HG03108 (cell line): ENCODE data around the gene GNAS.
"Not testable (repeated sequence)": the region's sequence is repeated elsewhere in the genome, so short reads cannot be mapped to it uniquely, and the experiment has no call there.

Source experiments
- ATAC-seq: cut with Tn5 transposase; IDR thresholded peaks from one replicate; pipeline ENCODE4 v1.9.1; 2021; ENCODE audit warnings: moderate library complexity; ENCODE audit not compliant: unreplicated experiment

Gene GNAS

DNA sequence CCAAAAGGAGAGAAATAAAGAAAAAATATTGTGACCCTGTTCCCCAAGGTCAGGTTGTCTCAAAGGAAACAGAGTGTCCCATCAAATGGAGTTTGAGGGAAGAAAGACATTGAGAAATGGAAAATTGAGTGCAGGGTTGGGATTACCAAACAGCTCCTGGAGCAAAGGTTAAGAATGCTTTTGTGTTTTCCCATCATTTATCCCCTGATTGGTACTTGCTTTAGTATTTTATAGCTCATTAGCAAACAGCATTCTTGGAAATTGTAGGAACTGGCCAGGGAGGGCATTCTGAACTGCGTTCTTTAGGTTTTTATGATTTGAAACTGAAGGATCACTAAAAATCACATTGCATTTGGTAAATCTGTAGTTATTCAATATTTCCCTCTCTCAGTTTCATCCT, 69.5 kb downstream of the GNAS start:
- no peak for ATAC-seq

DNA sequence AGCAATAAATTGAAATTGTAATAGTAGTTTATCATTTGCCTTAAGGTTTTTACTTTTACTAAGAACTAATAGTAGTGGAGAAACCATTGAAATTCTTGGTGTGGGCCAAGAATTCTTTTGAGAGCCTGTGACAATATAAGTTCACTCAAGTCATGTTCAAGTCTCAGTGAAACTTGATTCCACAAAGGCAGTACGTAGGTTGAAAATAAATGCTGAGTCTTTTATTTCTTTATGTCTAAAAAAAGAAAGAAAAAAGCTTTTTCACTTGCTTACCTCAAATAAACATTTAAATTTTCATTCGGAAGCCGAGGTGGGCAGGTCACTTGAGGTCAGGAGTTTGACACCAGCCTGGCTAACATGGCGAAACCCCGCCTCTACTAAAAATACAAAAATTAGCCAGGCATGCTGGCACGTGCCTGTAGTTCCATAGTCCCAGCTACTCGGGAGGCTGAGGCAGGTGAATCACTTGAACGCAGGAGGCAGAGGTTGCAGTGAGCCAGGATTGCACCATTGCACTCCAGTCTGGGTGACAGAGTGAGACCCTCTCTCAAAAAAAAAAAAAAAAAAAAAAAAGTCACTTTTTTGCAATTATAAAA, 70.7 kb downstream of the GNAS start:
- ATAC-seq: no peak

DNA sequence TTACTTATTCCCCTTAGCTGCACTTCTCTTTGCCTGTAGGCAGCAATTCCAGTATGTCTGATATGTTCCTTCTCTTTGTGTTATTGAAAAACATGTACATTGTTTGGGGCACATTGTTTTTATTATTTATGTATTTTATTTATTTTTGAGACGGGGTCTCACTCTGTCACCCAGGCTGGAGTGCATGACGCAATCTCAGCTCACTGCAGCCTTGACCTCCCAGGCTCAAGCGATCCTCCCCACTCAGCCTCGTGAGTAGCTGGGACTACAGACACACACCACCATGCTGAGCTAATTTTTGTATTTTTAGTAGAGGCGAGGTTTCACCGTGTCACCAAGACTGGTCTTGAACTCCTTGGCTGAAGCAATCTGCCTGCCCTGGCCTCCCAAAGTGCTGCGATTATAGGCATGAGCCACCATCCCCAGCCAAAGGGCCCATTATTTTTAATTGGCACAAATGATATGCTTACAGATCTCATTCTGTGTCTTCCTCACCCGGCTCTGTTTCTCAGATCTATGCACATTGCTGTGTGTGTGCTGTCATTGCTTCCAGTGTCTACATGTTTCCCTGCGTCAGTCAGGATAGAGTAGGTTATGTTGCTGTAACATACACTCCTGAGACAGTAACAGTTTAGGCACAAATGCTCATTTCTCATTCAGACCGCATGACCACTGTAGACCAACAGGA, 74.4 kb downstream of the GNAS start:
- no peak for ATAC-seq

DNA sequence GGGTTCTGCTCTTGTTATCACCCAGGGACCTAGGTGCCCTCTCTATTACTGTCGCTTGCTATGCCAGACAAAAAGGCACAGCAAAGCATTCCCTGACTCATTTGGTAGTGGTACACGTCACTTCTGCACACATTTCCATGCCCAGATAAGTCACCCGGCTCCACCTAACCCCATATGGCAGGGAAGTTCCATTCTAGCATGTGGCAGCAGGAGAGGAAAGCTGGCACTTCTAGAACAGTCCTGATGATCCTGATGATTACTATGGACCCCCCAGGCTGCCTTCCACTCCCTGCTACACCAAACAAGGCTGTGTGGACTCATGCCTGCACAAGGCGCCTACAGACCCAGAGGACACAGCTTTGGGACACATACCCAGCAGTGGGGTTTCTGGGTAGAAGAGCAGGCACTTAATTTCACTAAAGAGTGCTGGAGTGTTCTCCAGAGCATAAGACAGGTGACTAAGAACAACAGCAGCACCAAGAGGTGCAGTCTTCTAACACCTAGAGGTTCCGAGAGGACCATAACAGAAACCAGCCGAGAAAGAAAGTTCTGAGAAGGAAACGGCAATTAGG, 75.1 kb downstream of the GNAS start:
- ATAC-seq: no peak

DNA sequence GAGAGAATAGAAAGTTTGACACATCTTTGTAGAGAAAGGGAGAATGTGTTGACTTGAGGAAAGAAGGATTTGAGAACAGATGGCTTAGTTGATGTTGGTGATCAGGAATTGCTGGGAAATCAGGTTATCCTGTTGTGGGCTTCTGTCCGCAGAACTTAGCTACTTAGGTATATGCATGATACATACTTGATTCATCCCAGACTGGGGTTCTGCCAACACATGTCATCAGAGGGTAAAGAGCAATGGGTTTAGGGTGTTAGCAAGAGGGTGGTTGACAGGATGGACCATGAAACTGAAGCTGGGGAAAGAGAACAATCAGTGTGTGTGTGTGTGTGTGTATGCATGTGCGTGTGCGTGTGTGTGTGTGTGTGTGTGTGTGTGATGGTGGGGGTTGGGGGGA, 78.0 kb downstream of the GNAS start:
- no peak for ATAC-seq

DNA sequence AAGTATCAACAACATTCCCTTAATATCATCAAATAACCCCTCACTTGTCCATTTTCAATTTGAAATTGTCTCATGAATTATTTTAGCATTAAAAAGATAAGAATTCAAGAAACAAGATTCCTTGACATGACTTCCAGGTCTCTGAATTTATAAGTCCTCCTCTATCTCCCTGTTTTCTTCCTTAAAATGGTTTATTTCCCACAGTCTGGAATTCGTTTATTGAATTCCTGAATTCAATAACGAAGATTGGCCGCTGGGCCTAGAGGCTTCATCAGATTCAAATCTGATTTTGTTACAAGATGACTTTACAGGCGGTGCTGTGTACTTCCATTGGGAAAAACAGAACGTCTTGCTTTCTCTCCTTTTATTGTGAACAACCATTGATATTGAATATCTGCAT, 79.7 kb downstream of the GNAS start:
- ATAC-seq: no peak

DNA sequence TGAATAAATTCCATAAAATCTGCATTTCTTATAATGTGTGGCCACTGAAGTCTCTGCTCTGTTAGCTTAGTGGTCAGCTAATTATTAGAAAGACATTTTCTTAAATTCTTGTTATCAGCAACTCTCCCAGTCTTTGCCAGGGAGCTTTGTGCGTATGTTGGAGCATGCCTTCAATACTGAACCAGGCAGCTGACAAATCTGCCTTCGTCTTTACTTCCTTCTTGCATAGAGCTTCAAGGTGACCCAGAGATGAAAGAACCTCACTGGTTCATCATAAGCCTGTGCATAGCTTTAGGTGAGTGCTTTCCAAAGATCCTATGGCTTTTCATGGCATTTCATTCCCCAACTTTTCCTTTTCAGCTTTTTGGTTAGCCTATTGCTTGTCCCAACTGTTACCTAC, 85.6 kb downstream of the GNAS start:
- no peak for ATAC-seq

DNA sequence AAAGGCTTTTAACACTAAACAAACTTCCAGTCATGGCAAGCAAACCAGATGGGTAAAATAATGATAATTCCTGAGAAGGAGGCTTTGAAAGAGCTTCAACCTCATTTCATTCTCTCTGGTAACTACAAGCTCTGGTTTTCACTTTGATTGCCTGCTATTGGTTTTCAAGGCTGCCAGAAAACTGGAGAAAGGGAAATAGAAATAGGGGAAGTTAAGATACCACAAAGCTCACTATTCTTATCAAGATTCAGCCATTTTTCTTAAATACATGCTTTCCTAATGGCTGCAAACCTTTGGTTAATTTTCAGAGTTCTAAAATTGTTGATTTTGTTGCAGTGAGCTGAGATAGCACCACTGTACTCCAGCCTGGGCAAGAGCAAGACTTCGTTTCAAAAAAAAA, 86.0 kb downstream of the GNAS start:
- ATAC-seq: no peak

DNA sequence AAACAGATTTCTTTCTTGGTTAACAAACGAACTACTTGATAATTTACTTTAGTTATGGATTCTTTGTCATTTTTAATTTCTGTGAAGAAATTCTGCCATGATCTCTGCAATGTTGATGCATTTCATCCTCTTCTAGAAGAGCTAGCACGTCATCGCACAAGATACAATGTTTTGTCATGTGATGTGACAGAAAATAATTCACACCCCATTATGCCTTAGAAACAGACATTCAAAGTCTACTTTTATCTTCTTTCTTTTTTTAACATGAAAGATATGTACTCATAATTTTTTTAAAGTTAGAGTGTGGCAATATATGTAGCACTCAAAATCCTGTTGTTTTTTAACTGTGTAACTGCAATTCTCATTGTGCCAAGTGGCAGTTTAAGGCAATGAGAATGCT, 89.0 kb downstream of the GNAS start:
- no peak for ATAC-seq

DNA sequence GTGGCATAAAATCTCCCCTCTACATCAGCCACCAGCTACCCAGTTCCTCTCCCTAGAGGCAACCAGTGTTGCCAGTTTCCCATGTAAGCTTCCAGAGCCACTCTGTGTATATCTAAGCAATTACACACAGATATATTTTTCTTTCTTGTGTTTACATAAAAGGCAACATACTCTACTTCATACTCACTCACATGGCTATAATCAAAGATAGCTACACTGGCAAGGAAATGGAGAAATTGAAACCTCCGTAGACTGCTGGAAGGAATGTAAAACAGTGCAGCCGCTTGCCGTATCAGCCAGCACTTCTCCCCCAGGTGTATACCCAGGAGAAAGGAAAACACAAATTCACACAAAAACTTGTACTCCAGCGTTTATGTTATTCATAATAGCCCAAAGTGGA, 90.0 kb downstream of the GNAS start:
- no peak for ATAC-seq

DNA sequence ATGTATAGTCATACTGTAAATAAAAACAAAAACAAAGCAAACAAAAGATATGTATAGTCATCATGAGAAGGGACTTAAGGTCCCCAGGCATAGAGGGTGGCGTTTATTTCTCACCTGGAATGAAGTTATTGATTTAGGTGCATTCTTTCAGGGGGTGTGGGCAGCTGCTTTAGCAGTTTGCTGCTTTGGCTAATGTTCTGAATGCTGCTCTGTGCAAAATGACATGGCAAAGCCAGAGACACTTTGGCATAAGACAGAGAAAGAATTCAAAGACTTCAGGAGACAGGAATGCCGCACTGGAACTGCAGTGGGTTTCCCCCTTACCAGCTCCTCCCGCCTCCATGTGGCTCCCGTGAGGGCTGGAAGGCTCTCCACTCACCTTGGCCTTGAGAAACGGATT, 92.1 kb downstream of the GNAS start:
- no peak for ATAC-seq

DNA sequence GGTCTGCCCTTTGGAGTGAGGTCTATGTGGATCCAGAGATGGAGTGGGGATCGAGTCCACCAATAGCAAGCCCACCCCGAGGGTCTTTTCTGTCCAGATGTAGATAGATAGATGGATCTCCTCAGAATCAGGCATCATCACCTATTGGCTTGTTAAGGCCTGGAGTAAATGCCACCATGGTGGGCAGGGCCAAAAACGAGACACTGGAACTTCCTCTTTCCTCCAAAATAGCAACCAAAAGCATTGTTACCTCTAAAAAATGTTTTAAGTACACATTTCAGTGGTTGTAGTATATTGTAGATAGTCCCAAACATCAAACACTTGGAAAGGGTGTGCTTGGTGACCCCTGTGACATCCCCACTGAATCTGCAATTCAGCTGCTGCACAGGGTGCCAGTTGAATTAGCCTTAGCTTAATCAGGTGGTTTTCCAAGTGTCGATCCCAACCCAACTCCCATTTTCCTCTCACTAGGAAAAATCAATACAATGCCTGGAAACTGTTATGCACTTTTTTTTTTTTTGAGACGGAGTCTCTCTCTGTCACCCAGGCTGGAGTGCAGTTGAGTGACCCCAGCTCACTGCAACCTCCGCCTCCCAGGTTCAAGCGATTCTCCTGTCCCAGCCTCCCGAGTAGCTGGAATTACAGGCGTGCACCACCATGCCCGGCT, 93.6 kb downstream of the GNAS start:
- no peak for ATAC-seq

DNA sequence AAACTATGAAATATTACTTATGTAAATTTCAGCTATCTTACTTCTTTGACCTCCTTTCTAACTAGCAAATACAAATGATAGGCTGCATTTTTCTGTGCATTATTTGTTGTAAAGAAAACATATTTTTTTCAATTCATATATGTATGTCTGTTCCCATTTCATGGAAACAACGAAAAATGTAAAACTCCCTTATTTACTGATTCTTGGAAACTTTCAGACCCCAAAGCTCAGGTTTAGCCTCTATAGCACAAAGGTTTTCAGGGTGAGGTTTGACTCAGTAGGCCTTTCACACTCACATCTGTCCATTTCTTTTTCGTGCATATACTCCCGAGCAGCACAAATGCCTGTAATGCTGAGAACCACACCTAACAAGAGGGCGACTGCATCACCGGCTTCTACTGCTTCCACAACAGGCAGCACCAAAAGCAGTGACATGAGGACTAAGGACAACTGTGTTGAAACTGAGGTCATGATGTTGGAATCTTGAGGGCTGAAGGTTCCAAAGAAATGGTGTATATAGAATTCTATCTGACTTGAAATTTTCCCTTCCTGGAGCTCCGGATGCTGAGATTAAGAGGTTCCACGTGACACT, 95.4 kb downstream of the GNAS start:
- ATAC-seq: not testable (repeated sequence)

DNA sequence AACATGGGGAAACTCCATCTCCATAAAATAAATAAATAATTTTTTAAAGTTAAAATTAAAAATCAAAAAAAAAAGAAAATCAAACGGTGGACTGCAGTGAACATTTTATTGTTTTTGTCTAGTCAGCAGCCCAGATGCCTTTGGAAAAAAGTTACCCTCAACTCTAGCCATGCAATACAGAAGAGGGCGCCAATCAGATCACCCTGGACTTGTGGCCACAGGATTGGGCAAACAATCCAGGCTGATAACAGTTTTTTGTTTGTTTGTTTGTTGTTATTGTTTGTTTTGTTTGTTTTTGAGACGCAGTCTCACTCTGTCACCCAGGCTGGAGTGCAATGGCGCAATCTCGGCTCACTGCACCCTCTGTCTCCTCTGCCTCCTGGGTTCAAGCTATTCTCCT, 98.1 kb downstream of the GNAS start:
- ATAC-seq: no peak

DNA sequence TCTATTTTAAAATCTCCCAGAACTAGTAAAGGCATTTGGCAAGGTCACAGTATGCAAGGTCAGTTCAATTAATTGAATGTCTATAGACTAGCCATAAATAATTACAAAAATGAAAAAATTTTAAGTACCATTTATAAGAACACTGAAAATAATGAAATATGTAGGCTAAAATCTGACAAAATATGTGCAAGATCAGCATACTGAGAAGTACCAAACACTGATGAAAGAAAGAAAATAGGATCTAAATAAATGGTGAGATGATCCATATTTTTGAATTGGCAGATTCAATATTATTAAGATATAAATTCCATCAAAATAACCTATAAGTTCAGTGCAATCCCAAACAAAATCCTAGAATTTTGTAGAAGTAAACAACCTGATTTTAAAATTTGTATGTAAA, 100.5 kb downstream of the GNAS start:
- no peak for ATAC-seq

DNA sequence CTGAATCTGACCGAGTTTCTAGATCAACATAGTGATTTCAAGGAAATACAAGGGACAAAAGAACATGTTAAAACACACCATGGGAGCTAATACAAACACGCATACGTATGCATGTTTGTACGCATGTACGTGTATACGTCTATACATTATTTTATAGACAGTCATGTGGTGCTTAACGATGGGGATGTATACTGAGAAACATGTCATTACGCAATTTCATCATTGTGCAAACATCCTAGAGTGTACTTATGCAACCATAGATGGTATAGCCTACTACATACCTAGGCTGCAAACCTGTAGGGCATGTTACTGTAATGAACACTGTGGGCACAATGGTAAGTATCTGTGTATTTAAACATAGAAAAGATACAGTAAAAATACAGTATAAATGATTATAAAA, 103.6 kb downstream of the GNAS start:
- ATAC-seq: no peak

DNA sequence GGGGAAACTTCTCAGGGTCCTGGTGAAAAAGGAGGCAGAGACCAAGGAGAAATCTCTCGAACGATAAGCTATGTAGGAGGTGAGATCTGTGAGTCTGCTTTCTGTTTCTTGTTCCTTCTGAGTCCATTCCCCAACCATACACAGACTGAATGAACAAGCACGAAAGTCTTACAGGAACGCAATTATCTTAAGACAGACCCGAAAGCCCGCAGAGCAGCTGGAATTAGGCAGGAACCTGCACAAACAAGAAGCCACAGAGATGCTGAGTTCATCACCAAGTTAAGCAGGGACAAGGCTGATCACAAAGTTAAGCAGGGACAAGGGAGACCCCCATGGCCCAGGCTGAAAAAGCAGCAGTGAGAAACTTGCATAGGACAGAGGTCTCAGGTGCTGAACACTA, 107.1 kb downstream of the GNAS start:
- no peak for ATAC-seq
